B cell (primary cell): ENCODE data around the gene FAAH2.

Experiments
- EZH2 ChIP-seq: IDR thresholded peaks from 2 replicates; pipeline ENCODE4 v1.6.1; 2012; ENCODE audit warnings: borderline replicate concordance, low read depth, mild to moderate bottlenecking, moderate library complexity, low read length; ENCODE audit not compliant: insufficient read depth, poor library complexity, severe bottlenecking
- TF ChIP-seq, protein P1 (sequence below): fragments of 200-600 bp; IDR thresholded peaks from one replicate; pipeline ENCODE4 v1.8.0; 2022; ENCODE audit warnings: antibody characterized with exemption, mild to moderate bottlenecking

DNA sequence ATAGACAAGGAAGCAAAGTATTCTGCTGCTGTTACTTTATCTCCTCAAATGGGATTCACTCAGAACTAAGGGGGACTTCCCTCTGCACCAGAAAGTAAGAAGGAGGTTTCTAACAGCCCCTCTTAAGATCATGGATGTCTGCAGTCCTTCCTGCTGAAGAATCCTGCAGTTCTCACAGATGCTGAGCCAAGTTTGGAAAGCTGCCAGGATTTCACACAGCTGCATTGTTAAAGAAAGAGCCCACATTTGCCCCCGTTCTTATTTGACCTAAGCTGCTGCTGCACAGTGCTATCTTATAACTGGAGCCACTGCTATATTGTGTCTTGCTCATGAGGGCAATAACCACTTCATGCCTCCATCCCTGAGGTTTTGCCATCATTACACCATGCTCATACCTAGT lies 81.1 kb downstream of the FAAH2 start:
- TF ChIP-seq, protein P1, sequence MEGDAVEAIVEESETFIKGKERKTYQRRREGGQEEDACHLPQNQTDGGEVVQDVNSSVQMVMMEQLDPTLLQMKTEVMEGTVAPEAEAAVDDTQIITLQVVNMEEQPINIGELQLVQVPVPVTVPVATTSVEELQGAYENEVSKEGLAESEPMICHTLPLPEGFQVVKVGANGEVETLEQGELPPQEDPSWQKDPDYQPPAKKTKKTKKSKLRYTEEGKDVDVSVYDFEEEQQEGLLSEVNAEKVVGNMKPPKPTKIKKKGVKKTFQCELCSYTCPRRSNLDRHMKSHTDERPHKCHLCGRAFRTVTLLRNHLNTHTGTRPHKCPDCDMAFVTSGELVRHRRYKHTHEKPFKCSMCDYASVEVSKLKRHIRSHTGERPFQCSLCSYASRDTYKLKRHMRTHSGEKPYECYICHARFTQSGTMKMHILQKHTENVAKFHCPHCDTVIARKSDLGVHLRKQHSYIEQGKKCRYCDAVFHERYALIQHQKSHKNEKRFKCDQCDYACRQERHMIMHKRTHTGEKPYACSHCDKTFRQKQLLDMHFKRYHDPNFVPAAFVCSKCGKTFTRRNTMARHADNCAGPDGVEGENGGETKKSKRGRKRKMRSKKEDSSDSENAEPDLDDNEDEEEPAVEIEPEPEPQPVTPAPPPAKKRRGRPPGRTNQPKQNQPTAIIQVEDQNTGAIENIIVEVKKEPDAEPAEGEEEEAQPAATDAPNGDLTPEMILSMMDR = no peak
- TF ChIP-seq EZH2 = no peak
